Measurements from ENCODE around the gene GPC3.

GRCh38 chrX:134002921-134003615 is 17.7 kb upstream of the GPC3 start:
- TF ChIP-seq, protein P1, sequence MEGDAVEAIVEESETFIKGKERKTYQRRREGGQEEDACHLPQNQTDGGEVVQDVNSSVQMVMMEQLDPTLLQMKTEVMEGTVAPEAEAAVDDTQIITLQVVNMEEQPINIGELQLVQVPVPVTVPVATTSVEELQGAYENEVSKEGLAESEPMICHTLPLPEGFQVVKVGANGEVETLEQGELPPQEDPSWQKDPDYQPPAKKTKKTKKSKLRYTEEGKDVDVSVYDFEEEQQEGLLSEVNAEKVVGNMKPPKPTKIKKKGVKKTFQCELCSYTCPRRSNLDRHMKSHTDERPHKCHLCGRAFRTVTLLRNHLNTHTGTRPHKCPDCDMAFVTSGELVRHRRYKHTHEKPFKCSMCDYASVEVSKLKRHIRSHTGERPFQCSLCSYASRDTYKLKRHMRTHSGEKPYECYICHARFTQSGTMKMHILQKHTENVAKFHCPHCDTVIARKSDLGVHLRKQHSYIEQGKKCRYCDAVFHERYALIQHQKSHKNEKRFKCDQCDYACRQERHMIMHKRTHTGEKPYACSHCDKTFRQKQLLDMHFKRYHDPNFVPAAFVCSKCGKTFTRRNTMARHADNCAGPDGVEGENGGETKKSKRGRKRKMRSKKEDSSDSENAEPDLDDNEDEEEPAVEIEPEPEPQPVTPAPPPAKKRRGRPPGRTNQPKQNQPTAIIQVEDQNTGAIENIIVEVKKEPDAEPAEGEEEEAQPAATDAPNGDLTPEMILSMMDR (conservative IDR thresholded peaks at IDR 0.05; ENCODE audit: low read depth, low read length), result no peak
- TF ChIP-seq EZH2 (IDR thresholded peaks at IDR 0.05; ENCODE audit: borderline replicate concordance, low read depth, low read length, poor library complexity, severe bottlenecking), result no peak
